Medulla oblongata (tissue), 1 donor: ENCODE measurements around the gene STAP2.

Source experiments
- DNase-seq: peaks from one replicate; pipeline ENCODE4 v3.0.0-alpha.2; 2015; ENCODE audit errors: extremely low spot score

The STAP2 gene

DNA sequence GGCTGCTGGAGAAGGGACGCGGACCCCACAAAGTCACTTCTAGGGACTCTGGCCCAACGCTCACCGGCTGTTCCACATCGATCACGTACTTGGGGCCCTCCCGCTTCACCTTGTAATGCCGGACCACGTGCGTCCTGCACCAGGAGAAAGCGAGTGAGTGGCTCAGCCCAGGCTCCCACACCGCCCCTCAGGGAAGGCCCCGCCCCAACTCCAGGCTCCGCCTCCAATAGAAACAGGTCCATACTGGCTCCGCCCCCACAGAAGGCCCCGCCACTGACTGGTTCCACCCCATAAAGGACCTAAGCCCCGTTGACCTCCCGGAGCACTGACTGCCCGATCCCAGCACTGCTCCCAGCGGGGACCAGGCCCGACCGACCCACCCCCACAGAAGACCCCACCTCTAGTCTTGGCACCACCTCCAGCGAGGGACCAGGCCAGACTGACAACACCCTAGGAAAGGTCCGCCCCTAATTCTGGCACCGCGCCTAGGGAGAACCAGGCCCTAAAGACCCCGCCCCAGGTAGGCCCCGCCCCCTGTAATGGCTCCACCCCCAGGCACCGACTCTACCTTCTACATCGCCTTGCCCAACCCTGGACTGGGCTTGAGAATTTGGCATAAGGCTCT, 11.3 kb downstream of the STAP2 start:
- DNase-seq: no peak

GRCh38 chr19:4326837-4327251, 11.8 kb downstream of the STAP2 start:
- DNase-seq: no peak

GRCh38 chr19:4326215-4326836, 12.3 kb downstream of the STAP2 start:
- no peak for DNase-seq

DNA sequence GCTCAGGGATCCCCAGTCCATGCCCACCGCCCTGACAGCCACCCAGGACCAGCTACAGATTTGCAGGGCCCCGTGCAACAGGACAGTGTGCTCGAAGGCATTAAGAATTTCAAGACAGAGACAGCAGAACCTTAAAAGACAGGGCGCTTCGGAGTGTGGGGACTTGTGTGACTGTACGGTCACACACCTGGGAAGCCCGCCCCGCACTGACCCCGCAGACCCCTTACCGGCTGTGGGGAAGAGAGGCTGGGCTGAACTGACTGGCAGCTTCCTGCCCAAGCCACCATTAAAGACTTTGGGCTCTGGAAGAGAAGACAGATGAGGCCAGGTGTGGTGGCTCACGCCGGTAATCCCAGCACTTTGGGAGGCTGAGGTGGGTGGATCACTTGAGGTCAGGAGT, 14.4 kb downstream of the STAP2 start:
- no peak for DNase-seq

GRCh38 chr19:4323692-4324091, 14.9 kb downstream of the STAP2 start:
- no peak for DNase-seq

- DNase-seq: no peak
These were observed 15.5 kb downstream of the STAP2 start for GRCh38 chr19:4322942-4323665.

- no peak for DNase-seq
These were observed 18.2 kb downstream of the STAP2 start for GRCh38 chr19:4320419-4320818.

DNA sequence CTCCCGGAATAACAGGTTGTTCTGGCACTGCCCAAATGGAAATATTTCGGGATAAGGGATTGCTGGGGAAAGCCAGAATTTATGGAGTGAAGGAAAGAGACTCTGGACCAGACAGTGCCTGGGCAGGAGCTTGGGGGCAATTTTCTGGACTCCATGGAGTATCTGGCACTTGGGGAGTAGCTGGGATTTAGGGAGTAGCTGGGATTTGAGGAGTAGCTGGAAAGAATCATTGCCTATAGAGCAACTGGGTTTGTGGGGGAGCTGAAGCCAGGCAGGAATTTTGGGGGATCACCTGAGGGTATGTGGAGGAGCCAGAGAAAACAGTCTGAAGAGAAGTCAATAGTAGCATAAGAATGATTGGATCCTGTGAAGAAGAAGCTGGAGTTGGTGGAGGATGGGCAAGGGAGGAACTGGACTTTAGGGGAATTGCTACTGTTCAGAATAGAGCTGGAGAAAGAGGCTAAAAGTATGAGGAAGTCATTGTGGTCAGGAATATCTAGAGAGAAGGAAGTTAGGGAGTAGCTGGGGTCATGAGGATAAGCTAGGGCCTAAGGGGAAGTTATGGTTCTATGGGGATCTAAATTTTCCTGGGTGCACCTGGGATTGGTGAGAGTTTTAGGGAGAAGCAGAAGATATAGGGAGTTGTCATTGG, 19.4 kb downstream of the STAP2 start:
- no peak for DNase-seq

GRCh38 chr19:4318460-4318859, 20.2 kb downstream of the STAP2 start:
- no peak for DNase-seq

- no peak for DNase-seq
These were observed 21.7 kb downstream of the STAP2 start for GRCh38 chr19:4316956-4317355.

DNA sequence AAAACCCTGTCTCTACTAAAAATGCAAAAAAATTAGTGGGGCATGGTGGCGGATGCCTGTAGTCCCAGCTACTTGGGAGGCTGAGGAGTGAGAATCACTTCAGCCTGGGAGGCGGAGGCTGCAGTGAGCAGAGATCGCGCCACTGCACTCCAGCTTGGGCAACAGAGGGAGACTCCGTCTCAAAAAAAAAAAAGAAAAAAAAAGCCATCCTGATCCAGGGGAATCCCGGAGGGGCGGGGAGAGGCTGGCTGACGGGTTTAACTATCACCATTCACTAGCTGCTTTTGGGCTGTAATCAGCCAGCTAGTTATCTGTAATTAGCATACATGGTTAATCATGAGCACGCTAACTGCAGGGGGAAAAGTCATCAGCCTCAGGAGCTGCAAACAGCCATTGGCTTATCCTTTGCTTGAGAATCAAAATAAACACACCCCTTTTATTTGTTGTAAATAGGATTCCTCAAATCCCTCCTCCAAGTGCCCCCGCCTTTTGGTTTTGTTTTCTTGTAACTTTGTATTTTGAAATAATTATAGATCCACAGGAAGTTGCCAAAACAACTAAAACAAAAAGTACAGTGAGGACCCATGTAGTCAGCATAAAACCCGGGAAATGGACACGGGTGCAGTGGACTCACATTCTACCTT, 24.7 kb downstream of the STAP2 start:
- no peak for DNase-seq

DNA sequence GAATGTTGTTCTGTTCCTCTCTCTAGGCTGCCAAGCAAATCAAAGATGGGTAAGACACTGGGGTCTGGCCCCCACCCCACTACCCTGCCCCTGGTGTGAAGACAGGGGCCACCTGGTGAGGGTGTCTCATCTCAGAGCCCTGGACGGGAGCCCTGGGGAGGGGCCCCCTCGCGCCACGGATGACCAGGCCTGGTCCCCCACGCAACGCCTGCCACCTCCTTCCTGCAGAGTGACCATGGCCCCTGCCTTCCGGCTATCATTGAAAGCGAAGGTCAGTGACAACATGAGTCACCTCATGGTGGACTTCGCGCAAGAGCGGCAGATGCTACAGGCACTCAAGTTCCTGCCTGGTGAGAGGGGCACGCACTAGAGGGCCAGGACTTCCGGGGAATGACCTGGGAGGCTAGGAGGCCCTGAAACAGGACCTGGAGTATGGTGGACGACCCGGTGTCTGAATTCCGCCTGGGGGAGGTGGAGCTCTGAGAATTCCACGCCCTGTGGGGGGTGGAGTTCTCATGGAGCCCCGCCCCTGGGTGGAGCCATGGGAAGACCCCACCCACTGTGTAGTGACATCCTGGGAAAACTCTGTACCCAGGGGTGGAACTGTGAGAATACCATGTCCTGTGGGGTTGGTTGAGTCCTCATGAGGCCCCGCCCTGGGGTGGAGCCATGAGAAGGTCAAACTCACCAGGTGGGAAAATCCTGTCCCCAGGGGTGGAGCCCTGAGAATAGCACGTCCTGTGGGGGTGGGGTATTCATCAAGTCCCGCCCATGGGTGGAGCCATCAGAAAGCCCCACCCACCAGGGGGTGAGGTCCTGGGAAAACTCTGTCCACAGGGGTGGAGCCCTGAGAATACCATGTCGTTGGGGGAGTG, 28.1 kb downstream of the STAP2 start:
- no peak for DNase-seq

- DNase-seq: no peak
These were observed 33.0 kb downstream of the STAP2 start for GRCh38 chr19:4305659-4306058.

GRCh38 chr19:4305257-4305612, 33.4 kb downstream of the STAP2 start:
- no peak for DNase-seq

GRCh38 chr19:4304538-4305256, 33.9 kb downstream of the STAP2 start, which contains the start of gene FSD1:
FSD1 (plus strand) TSS chr19:4304598; CDS start chr19:4304747, 149 bp downstream.
- peak; percentile 5 for DNase-seq

- no peak for DNase-seq
These were observed 34.6 kb downstream of the STAP2 start for GRCh38 chr19:4303819-4304537.

- no peak for DNase-seq
These were observed 36.4 kb downstream of the STAP2 start, which contains the start of gene TMIGD2 for GRCh38 chr19:4302243-4302640. TMIGD2 (minus strand) TSS chr19:4302389; CDS start chr19:4302385, 4 bp downstream.

- DNase-seq: no peak
These were observed 36.9 kb downstream of the STAP2 start for GRCh38 chr19:4301590-4302242.

DNA sequence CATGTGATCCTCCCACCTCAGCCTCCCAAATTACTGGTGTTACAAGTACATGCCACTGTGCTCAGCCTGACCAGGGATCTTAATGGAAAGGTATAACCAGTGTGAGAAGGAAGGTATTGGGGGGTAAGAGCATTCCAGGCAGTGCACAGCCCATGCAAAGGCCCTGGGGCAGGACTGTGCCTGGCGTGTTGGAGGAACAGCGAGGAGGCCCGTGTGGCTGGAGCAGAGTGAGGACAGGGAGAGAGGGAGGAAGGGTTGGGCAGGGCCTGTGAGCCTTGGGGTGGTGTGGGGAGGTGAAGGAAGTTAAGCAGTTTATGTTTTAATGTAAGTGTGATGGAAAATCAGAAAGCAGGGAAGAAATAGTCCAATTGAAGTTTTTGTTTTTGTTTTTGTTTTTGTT, 38.0 kb downstream of the STAP2 start:
- no peak for DNase-seq
